GM21381 (cell line): Measurements from ENCODE around the gene DEXI.

Experiments
- ATAC-seq: cut with Tn5 transposase; IDR thresholded peaks from one replicate; pipeline ENCODE4 v1.9.1; 2021; ENCODE audit warnings: mild to moderate bottlenecking, moderate library complexity; ENCODE audit not compliant: unreplicated experiment

DEXI gene

DNA sequence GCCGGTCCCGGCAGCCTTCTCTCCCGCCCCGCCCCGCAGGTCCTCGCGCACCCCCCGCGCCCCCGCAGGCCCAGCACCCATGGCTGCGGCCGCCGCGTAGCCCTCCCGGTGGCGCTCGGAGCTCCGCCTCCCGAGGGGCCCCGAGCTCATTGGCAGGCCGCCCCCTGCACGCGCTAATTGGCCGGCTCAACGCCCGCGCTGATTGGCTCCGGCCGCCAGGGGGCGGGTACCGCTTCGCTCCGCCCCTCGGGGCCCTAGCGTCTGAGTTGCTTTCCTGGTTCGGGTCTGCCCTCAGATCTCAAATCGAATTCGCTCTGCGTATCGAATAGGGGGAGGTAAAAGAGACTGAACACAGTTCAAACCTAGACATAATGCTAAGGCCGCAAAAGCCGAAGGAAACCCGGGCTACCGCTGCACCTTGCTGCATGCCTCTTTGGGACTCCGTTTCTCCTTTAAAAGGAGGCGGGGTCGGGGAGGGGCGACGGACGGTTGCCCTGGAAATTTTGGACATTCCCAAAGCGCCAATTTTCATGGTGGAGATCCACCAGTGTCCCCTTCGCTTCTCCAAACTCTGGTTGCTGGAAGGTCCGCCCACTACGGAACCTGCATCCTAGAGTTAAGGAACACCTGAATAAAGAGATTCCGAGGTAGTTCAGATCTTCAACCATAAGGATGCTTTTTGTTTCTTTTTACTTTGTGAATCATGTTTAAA is at the start of gene DEXI:
Gene DEXI, minus strand, starts transcription at position 117 of the 712 bp plus-strand sequence. CDS start 463 bp downstream, outside the sequence.
- peak; percentile 72 for ATAC-seq

DNA sequence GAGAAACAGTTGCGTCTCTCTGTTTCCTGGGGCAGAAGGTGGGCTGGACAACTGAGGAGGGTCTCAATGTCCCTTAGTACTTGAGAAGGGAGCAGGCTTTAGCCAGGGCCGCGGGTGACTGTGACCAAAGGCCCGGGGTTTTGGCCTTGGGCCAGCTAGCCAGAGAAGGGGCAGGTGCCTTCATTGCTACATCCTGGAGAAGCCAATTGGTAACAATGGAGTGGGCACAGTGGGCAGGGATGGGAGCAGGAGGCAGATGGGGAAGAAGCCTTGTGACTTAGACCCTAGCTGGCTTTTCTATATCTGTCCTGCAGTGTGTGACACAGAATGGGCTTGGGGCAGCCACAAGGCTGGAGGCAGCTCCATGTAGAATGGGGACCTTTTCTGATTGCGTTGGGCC is 48.1 kb upstream of the DEXI start:
- ATAC-seq: no peak

DNA sequence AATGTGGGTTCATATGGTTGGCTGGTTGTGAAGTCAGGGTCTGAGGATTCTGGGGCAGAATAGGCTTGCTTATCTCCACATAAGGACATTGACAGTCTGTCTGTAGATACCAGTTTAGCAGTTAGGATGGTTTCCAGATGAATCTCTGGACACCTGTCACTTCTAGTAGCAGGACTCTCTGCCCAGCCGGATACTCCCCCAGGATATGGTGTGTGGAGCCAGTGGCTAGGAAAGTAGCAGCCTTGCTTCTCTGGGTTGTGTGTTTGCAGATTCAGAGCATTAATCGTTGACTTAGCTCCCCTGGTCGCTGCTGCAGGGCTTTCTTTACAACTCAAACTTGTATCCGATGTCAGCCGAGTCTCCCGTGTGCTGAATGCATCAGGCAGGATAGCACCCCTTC is 47.3 kb upstream of the DEXI start:
- no peak for ATAC-seq

DNA sequence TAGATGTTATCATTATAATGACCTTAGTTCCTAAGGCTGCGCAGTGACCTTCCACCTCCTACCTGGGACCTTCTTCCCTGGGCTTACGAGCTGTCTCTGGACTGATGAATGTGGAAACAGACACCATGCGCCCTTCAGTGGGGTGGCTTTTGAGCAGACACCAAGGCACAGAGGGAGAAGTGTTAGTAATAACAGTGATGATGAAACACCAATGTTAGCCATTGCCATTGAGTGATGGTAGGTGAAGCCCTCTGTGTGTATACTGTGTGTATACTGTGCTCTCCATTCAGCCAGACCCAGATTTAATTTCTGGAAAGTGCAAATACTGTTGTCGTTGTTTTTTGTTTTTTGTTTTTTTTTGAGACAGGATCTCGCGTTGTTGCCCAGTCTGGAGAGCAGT is 46.6 kb upstream of the DEXI start:
- ATAC-seq: no peak

DNA sequence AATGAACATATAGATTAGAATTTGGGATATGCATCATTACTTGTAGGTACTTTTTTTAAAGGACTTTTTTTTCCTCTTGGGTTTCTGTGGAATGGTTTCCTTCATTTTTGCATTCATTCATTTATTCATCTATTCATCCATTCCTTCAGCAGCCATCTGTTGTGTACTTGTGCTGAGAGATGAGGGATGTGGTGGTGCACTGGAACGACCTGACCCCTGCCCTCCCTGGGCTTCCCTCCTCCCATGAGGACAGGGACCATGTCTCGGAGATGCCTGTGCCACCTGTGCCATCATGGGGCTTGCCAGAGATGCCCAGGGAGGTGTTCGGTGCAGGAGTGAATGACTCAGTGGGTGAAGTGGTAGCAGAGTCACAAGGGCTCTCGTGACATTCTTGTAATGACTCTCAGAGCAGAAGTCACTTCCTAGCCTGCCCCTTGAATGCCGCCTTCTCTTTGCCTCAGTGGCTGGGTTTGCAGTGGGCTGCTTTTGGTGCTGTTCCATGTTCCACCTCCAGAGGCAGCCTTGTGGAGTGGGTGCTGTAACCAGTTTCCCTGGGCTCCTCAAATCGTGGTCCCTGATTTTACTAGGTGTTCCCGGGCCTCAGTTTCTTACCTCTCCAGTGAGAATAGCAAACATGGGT is 46.0 kb upstream of the DEXI start:
- ATAC-seq: no peak

DNA sequence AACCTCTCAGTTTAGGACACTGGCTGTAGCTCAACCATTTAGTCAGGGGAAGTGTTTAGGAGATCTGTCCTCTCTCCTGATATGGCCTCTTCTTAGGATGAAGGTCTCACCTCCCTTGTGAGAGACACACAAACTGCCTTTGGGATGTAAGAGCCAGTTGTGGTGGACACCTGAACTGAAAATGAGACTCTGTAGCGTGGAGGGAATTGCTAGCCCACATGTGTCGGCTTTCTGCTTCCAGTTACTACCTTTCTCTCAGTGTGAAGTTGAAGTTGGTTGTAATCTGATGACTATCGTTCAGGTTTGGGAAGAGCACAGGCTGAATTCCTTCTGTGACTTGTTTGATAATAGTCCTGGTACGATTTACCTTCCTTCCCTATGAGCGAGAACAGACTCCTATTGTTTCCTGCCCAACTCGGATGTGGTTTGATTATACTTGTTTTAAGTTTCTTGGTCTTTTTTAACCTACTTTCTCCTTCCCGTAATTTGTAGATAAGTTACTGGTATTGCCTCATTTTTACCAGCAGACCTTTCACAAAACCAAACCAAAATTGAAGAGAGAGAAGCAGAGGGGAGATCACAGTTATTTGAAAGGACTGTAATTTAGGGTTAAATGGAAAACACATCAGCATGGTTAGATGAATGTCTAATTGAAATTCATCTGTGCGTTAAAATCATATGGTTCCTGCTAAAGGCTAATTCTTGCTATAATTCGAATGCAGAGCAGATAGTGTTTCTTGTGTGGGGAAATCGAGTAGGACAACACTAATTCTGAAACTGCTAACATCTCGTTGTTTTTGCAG is 45.3 kb upstream of the DEXI start:
- ATAC-seq: no peak

DNA sequence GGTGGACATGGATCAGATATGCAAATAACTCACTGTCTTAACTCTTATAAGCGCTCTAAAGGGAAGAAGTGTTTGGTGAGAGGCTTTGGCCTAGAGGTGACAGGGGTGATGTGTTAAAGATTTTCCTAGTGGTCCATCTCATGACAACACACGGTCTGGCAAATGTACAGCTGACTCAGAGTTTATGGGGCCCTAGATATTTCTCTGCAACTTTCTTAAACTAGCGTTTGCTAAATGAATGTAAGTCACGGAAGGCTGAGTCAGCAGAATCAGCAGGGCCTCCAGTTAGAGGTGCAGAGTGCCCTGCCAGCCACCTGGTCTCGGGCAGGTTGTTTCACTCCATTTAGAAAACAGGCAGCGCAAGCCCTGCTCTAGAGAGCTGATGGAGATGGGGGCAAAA is 42.2 kb upstream of the DEXI start:
- ATAC-seq: no peak

DNA sequence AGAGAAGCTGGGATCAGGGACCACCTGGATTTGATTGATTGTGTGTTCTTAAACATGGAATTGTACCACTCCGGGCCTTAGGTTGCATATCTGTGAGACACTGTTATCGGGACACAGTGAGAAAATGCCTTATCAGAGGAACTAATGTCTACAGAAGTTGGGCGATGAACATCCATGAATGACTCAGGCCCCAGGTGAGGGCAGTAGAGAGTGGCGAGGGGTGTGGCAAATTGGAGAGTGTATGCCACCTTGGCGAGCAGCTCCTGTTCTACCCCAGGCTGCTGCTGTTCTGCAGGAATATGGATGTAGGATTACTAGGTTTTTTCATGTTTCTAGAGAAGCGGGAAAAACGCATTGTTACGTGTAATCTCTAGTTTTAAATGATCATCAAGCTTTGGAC is 40.9 kb upstream of the DEXI start:
- no peak for ATAC-seq

DNA sequence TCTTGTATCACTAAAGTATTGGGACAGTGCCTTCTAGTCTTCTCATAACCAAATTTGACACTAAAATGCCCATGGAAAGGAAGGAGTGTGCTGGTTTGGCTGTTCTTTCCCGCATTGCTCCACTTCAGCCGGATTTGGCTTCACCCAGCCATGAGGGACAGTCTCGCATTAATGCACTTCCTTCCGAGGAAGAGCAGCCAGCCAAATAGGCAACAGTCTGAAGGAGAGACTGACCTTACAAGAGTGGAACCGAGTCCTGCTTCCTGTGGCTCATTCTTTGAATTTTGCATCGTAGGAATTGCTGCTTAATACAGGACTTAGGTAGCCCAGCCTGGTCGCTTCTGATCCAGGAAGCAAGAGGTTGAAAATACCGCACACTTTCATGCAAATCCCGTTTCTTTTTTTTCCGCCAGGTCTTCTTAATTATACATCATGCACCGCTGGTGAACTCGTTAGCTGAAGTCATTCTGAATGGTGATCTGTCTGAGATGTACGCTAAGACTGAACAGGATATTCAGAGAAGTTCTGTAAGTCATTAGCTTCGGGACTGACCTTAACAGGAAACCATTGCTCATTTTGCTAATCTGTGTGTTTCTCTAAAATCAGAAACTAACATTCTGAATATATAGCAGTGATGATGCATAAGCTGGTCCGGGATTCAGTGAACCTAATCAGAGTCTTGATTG is 40.3 kb upstream of the DEXI start:
- no peak for ATAC-seq

DNA sequence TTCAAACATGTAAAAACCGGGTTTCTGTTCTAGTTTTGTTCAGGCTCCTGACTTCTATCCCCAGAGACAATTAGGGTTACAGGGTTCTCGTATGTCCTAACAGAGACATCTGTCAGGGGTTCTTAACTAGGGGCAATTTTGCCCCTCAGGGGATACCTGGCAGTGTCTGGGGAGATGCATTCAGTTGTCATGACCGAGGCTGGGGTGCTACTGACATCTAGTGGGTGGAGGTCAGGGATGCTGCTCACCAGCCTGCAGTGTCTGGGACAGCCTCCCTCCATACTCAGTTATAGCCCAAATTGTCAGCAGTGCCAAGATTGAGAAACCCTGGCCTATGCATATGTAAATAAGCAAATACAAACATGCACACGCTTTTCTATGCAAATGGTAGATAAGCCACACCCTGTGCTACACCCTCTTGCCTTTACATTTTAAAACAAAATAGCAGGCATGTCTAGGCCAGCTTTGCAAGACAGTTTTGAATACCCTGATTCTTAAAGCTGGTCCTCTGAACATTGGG is 39.5 kb upstream of the DEXI start:
- ATAC-seq: peak; percentile 64

DNA sequence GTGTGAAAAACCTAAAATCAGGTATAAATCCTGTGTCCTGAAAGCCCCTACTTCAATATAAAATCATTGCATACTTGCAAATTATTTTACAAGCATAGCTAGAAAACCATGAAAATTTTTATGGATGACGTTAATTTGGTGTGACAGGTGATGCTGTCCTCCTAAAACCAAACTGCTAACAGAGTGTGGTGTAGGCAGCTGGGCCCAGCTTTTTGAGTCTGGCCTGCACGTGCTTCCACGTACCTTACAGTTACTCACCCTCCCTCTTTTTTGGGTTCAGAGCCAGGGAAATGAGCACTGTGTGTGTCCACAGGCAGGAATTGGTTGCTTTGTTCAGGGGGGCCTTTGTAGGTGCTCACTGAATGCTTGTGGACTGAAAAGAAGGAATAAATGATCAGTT is 38.5 kb upstream of the DEXI start:
- no peak for ATAC-seq

DNA sequence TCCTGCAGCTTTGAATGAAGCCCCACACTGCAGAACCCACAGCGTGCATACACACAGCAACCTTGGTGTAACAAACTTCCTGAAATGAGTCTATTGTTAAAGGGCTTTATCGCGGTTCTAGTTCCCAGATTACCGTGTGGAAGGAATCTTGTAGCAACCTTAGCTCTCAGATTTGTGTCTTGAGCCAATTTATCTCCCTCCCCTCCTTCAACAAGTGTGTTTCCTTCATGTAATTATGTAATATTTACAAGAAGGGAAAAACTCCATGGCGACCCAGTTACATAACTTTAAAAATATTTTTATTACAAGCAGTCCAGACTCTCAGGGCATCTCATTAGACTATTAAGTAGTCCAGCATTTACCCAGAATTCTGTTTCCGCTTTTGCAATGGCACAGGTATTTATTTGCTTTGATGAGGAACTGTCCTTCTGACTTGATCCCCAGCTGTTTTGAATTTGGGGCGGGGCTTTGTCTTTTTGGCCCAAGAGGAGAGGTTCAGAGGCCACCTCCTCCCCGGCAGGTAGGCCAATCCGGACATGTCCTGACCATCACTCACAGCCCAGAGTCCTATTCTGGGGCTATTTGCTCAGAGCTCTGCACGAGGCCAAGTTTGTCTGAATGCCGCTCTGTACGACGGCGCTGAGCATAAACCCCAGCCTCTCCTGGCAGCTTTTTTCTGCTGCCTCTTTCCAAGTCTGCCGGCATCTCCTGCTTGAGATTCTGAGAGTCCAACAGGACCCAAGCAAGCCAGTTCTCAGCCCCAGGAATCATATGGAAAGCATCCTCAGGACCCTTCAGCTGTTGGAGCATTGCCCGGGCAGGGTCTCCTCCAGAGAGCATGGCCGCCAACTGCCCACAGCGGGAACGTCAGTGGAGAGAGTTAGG is 37.7 kb upstream of the DEXI start:
- no peak for ATAC-seq

DNA sequence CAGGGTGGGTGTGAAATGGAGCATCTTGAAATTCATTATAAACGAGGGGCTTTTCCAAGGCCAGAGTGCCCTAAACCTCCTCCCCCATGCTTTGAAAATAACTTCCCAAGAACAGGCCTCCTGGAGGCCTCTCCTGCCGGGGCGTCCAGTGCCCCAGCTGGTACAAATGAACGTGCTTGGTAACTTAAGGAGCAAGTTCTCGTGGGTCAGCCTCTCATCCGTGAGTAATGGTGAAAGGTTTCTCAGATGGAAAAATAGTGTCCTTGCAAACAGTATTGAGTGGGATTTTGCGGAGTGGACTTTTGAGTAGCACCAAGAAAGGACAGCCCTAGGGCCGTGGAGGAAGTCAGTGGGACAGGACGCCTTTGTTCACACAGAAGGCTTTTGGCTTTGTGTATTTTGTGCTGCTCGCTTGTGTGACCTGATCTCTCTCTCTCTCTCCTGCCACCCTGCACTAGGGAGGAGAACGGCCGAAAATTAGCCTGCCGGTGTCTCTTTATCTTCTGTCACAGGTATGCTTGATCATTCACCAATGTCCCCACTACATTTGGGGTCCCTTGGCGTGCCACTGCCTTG is 36.7 kb upstream of the DEXI start:
- no peak for ATAC-seq

DNA sequence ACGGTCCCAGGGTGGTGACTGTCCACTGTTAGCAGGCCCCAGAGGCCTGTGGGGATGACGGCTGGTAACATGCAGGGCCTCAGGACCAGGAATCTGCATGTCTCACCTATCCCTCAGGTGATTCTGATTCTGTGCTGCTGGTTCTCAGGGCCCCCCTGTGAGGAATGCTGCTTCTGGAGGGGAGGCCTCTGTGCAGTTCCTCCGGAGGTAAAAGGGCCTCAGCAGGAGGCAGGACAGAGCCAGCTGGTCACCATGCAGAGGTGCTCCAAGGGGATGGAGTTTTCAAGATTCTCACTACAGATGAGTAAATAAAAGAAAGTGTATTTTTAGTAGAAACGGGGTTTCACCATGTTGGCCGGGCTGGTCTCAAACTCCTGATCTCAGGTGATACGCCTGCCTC is 35.9 kb upstream of the DEXI start:
- no peak for ATAC-seq

DNA sequence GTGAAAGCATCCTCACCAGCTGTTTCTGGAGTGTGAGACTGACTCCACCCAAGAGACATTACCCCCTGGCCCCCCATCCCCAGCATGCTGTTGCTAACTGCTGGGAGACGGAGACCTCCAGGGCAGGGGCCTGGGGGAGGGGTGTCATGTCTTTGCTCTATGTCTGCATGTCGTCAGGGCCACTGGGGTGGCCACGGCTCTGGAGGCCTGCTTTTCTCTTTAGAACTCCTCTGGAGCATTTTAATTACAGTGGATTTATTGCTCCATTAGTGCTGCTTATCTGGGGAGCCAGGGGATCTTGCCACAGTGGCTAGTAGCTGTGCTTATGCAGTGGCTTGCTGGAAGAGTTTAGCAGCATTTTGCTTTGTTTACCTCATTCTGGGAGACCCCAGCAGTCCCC is 34.4 kb upstream of the DEXI start:
- ATAC-seq: no peak

DNA sequence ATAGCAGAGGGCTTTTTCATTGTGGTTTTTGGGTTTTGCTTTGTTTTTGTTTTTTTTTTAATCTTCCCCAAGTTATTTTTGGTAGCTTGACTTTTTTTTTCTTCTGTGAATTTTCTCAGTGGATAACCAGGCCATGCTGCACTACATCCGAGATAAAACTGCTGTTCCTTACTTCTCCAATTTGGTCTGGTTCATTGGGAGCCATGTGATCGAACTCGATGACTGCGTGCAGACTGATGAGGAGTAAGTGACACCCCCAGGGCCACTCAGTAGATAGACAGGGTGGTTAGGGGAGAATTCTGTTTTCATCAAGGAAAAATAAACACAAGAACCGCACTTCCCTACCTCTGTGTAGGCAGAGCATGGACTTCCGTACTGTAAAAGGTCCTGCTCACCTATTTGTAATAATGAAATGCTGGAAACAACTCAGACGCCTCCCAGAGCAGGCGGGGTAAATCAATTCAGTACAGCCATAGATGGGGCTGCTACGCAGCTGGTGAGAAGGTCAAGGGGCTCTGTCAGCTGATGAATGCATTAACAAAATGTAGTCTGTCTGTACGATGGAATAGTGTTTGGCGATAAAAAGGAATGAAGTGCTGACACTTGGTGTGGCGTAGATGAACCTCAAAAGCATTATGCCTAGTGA is 30.7 kb upstream of the DEXI start:
- ATAC-seq: no peak

DNA sequence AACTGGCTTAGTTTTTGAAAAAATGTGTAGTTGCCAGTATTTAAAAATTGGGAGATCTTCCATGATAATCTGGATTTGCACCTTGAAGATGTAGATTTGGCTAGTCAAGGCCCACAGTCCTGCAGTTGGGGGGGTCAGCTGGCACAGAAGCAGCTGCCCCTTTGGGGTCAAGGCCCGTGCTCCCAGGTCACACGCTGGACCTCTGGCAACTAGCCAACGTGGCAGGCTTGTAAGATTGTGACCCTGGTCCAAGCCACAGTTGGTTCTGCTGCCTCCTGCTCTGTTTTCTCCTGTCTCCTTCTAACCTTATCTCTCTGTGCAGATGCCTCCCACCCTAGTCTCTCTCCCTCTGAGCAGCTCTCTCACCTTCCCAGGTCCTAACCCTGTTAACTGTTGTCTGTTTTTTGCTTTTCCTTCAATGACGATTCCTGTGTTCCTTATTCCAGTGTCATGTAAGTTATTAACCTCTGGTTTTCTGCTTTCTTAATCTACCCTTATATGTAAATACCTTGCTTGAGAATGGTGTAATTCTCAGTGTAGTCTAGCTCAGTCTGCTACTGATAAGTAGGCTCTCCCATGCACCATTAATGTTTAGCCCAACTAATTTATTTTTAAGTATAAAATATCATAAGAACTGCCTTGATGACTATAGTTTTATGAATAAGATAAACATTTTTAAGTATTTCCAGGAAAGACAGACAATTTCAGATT is 30.0 kb upstream of the DEXI start:
- no peak for ATAC-seq

DNA sequence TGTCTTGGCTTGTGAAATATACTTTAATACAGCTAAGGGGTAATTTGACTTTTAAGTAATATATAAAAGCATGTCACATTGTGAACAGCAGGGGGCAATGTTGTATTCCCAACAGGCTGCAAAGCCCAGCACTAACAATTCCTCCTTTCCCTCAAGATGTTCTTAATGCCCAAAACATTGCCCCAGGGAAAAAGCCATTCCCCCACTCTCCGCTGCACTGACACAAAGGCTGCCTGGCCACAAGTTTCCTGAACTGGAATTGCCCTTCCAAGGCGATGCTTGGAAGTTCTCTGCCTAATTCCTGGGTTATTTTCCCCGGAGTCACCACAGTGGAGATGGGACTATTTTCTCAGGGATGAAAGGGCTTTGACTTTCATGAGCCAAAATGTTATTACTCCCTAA is 29.3 kb upstream of the DEXI start:
- ATAC-seq: no peak

DNA sequence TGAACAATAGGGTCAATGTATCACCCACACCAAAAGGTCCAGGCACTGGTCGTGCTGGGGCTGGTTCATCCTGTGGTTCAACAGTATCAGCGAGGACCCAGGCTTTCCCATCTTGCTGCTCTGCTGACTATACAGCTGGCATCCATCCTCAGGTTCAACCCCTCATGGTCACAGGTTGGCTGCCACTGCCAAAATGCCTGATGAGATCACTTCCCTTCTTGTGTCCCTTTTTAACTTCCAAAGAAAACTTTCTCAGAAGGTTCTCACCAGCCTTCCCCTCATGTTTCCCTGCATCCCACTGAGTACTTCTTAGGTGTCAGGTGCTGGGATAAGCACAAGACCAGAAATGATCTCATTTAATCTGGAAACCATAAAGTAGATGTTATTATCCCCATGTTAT is 27.8 kb upstream of the DEXI start:
- ATAC-seq: no peak
